Fibroblast of peridontal ligament (primary cell): ENCODE results near the gene PLPPR1.
"Not testable (repeated sequence)": the region's sequence is repeated elsewhere in the genome, so short reads cannot be mapped to it uniquely, and the experiment has no call there.

ENCODE experiments used
- DNase-seq: peaks from one replicate; pipeline ENCODE4 v3.0.0-alpha.2; 2010; ENCODE audit errors: extremely low read depth

Gene PLPPR1

DNA sequence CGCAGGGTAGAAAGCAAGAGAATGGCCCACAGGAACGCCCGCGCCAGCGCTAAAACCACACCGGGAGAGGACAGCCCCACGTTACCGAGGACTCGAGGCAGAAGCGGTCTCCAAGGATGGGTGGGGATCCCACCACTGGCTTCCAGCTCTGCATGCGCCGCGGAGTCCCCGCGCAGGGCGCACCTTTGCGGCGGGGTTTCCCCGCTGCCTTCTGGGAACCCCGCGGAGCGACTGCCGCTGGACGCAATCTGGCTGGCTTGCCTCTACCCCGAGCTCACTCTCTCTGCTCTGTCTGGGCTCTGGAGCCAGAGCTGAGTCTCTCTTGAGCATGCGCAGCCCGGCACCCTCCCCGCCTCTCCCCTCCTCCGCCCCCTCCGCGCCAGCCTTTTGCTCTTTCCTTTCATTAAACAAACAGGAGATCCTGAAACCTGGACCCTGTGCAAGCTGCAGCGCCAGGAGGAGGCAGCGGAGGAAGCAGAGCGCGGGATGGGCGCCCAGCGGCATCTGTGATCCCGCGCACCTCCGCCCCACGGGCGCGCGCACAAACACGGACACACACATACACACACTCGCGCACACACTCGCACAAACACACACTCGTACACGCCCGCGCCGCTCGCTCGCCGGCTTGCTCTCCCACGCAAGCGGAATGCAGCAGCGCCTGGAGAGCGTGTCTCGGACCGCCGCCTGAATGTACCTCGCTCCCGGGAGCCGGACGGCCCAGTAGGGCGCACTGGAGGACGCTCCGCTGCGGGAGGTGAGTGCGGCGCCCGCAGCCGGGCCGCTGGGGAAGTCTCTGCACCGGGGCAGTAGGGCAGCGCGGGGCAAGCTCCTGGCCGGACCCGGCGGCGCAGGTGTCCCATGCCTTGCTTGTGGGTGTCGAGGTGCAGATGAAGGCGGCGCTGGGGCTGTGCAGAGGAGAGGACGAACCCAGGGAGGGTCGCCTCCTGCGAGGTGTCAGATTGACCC is at the start of gene PLPPR1:
PLPPR1 (plus strand) TSS at position 382 of the 969 bp plus-strand sequence.
- DNase-seq = peak; percentile 0

DNA sequence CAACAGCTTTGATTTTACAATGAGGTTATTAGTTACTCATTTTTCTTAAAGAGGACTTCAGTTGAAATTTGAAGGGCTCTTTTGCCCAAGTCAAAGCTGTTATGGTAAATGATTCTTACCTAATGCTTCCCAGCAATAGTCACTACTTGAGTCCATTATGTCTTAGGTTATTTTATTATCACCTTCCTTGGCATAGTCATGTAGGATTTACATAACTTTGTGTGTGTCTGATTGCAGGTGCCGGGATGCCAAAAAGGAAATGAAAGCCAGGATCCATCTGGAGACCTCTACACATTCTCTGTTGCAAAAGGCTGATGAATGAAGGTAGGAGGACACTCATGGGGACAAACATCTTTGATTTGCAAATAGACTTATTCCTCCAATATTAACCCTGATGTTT is 38.8 kb upstream of the PLPPR1 start:
- DNase-seq = no peak

DNA sequence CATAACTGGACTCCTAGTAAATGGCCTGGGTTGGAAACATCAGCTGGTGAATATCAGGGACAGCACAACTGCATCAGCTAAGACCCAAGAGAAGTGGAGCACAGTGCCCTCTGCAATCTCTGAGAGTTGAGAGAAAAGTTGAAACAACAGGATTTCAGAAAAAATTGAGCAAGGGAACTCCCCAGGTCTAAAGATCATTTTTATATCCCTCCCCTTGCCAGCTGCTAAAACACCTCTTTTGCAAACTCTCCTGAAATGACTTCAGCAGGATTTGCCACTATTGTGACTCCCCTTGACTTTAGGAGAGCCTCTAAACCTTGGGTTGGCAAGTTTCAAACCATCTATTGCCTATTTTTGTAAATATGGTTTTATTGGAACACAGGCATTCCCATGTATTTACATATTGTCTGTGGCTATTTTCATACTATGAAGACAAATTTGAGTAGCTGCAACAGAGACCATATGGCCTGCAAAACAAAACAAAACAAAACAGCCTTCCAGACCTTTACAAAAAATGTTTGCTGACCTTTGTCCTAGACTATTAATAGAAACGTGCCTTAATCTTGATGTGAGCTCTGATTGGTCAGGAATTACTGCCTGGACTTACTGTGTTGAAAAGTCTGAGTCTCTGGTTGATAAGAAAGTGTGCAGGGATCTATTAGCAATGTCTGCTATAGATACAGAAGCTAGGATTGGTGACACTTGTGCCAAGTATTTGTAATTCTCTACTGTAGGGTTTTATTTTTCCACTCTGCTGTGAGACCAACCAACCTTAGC is 37.7 kb upstream of the PLPPR1 start:
- no peak for DNase-seq

DNA sequence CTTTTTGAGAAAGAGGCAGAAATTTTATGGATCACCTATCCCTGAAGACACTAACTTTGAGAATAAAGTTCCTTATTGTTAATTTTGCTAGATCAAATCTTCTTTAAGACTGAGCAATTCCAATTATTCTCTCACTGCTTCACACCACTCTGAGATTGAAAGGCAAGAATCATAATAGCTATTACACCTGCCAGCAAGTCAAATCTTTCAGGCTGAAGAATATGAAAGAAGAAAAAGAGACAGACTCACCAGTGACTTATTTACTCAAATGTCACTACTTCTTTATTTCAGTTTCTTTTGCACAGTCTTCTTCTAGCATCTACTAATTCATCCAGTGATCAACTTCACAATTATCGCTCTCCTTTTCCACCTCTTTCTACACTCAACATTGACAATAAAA is 35.9 kb upstream of the PLPPR1 start:
- no peak for DNase-seq

DNA sequence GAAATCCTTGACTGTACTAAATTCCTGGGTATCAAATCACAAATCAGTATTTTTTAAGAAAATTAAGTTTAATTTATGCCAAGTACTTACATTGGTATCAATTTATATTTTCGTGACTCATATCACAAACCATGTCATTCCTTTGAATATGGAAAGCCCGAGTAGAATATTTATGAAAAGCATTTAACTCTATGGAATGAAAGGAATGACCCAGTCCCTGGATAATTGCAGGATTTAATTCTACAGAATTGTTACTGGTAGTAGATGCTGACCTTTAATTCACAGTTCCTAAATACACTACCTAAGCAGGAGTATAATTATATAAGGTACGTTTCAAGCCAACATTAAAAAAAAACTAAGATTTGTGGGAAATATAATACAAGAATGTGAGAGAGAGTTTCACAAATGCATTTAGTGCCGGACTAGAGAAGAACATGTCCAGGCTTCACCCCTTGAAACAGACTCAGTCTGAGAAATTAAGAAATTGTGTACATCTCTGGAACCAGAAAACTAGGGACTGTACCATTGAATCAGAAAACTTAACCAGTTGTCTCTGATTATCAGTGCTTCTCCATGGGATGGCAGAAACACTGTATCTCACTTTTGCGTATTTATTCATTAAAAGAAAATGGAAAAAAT is 28.5 kb upstream of the PLPPR1 start:
- no peak for DNase-seq

DNA sequence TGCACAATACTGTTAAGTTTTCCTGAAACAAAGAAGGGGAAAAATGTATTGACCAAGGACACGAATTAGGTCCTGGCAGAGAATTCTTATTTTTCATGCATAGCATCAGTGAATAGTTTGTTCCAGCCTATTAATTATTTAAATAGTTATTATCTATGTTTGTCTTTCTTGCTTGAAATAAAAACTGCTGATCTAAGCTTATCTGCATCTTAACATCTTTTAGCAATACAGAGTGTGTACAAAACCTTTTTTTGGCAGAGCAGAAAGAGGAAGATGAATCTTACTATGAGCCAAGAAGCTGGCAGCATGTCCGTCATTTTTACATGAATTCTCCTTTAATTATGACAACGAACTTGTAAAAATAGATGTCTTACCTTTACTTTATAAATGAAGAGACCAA is 23.3 kb upstream of the PLPPR1 start:
- DNase-seq = no peak

DNA sequence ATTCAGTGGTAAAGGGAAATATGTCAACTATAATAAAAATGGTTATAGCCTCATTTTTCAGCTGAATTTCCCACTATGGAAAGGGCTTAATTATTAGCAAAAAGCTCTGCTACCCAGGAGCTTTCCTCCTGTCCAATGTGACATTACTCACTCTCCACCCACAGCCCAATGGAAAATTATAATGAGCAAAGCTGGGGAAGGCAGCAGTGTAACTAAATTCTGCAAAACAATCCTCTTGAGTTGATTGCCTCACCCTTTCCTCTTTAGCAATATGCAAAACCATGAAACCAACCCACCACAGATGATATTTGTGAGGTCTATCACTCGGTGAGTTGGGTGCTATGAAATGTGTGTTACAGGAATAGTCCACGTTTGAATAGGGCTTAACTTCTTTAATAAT is 14.0 kb upstream of the PLPPR1 start:
- DNase-seq = no peak

DNA sequence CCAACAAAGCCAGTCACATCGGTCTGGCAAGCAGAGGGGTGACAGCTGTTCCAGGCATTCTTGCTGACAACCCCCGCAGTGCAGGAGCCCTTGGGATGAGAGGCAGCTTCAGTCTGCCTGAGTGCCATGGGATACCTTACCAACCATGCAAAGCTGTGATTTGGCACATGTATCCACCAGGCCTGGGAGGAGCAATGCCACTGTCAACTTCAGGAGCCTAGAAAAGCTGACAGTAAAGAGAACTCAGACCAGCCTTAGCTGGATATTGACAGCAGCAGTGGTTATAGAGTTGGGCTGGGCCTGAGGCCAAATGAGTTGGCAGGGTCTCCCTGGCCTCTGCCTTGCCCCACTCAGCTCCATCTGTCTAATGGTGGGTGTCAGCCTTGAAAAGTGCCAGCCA is 10.1 kb upstream of the PLPPR1 start:
- DNase-seq = no peak

DNA sequence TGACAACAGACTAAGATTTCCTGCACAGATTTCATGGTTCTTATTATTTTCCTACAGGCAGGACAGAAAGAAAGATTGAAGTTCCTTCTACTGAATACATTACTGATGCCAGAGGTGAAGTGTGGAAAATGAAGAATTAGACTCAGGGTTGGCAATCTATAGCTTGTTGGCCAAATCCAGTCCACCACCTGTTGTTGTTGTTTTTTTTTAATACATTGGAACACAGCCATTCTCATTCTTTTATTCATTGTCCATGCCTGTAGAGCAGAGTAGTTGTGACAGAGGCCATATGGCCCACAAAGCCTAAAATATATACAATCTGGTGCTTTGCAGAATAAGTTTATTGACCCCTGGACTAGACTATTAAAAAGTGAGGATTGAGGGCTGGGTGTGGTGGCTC is 5.8 kb upstream of the PLPPR1 start:
- no peak for DNase-seq

DNA sequence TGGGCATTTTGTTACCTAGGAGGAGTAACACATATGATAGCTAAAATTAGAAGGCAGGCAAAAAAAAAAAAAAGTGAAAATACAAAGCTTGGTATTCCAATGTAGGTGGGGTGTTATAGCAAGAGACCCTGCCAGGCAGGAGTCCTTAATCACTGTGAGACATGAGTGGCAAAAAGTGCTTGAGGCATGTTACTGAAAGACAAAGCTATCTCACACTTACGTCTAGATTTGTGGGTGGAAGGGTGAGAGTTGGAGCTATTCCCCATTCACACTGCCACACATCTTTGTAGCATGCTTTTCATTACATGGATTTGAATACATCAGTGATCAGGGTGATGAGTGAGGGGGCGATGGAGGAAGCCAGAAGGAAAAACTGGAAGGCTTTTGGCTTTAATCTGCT is 2.6 kb upstream of the PLPPR1 start:
- DNase-seq = no peak

DNA sequence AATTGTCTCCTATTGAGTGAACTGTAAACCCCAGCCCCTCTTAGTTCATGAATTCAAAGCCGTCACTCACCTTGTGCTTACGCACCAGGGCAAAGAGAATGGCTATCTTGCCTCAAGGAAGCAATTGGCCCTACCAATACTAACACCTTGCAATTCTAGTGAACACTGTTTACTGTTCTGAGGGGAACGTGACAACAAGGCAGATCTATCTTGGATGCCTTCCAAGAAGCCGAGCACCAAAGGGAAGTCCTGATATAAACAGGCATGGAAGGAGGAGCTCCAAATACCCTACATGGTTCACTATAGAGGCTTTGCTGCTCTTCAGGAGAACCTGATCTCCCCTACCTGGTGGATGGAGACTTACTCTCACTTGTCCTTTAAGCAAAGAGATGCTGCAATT is 1.7 kb upstream of the PLPPR1 start:
- no peak for DNase-seq

DNA sequence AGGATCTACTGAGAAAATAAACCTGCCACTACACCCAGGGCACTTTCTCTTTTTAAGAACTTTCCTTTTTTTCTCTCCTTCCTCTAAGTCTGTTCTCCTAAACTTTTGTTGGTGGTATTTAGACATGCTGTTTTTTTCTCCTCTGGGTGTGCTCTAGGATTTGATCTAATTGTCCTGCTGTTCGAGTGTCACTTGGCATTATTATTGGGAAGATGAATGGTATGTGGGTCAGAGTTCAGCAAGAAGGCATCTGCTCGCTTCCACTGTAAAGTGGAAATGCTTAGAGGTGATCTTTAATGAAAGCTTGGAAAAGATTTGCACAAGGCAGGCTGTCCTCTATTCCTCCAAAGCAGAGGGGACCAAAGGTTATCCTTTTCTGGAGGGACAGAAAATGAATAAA is 1.3 kb upstream of the PLPPR1 start:
- DNase-seq = no peak

DNA sequence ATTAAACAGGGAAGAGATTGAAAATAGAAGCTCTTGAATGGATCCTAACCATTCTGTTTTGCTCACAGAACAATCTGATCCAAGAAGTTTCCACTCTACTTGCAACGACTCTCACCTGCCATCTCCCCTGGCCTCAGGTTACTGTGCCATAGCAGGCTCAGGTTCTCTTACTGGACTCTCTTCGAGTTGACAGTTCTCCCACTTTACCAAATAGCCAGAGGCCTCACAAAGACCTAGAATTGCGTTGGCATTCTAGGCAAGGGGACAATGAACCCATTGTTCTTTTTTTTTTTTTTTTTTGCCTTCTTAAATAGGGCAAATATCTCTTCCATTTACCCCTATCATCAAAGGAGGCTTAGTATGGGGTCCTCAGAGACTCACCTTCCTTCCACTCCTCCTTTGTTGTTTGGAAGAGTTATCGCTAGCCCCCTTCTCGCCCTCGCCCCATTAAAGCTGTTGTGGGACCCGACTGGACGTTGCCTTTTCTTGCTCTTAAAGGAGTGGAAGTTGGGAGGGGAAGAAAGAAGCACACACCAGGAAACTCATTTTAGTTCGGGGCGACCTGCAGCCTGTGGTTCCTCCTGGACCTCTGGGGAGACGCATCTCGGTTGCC is 688 bp upstream of the PLPPR1 start:
- DNase-seq = no peak

DNA sequence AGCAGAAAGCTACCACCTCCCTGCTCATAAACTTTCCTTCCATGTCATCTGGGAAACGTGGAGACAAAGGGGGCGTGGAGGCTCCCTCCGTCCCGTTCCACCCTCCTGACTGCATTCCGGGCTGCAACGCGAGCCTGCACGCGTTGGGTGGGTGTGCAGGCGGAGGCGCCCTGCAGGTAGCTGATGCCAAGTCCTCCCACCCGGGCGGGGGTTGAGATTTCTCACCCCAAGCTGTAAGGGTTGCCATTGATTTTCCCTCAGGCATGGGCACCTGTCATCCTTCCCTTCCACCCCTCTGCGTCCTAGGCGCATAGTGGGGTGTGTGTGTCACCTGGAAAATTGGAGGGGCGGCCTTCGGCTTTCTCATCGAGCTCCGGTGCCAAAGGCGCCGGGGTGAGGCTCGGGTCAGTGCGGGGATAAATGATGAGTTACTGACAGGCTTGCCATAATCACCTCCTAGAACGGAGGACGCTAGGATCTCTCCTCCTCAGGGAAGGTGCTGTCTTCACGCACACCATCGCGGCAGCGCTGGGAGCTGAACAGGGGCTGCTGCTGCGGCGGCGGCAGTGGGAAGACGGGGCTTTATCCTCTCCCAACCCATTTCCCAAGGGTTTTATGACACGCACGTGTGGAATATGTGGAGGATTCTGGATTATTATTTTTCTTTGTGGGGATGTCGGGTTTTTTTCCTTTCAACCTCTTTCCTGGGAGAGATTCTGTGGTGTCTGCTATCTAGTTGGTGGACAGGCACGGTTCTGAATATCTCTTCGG is 973 bp downstream of the PLPPR1 start:
- DNase-seq = no peak

DNA sequence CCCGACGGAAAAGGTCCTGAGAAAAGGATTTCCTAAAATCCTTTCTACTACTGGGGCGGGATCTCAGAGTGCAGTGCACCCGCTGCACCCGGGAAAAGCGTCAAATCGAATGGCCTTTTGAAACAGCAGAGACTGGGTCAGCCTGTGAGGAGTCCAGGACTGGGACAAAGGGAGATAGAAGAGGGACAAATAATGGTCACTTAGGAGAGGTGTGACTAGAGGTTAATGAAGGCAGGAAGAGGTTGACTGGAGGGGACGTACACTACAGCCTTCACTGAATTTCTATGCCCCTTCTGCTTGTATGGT is 1.5 kb downstream of the PLPPR1 start:
- DNase-seq = no peak

DNA sequence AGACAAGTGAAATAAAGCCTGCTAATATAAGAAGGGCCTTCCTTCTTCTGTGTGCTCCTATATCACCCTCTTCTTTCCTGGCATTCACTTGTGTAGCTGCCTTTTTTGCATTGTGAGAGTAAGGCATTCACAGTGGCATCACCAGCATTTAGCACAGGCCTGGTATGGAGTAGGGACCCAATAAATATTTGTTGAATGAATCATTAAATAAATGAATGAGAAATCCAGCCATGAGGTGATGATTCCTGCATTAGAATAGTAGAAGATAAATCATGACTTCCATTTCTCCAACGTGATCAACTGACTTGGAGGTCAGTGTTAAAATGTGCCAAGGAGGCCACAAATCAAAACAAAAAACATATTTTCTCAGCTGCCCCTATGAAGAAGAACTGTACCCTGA is 3.9 kb downstream of the PLPPR1 start:
- no peak for DNase-seq

DNA sequence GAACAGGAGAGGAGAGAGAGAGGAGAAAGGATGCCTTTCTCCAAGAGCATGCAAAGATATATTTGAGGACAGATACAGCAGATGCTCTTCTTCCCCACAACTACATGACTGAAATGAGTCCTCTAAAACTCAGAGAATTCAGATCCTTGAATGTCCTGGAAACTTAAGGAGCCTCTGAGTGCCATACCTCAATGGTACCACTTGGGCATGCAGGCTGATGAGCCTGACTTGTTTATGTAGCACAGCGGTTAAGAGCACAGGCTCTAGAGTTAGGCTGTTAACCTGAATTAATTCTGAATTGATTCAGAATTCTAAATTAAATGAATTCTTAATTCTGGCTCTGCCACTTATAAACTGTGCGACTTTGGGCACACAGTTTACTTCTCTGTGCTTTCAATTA is 5.7 kb downstream of the PLPPR1 start:
- no peak for DNase-seq

DNA sequence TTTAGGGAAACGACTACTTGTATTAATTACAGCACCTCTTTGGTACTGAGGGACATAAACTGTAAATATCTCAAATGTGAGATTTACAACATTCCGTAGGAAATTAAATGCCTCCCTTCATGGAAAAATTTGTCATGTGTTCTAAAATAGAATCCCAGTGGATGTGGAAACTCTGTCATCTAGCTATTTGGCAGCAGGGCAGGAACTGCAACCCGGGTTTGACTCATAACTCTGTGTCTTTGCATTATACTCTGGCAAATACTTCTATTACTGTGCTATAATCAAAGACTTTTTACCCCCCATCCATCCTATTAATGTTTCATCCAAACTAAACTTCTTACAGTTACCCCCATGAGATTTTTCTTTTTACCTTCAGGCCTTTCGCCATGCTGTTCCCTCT is 6.6 kb downstream of the PLPPR1 start:
- DNase-seq = no peak

DNA sequence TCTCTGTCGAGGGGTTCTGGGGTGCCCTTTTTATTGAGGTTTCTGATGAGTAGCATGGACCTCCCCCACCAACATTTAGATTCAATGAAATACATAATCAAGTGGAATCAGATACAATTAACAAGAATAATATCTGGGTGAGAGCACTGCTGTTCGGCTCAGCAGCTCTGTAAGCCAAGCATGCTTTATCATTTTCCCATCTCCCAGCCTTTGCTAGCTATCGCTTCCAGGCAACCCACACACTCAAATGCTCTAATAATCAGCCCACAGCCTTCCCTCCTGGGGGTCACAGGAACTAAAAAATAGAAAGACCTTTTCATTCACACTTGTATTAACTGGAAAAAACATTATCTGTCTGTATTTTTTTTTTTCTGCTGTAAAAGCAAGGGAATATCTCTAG is 8.9 kb downstream of the PLPPR1 start:
- DNase-seq = no peak

DNA sequence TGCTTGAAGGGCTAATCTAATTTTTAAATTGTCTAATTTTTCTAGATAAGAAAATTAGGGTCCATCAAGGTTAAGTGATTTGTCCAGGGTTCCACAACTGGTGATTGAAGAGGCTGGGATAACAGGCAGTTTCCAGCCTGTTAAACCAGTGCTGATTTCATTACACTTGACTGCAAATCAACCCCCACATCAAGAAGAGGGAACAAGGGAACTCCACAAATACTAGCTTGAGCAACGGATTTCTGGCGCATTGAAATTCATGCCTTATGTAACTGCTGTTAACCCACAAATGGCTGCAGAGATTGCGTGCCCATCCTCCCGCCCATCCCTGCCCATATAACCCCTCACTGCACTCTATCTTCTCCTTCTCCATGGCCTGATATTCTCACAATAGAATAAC is 10.0 kb downstream of the PLPPR1 start:
- DNase-seq = no peak

DNA sequence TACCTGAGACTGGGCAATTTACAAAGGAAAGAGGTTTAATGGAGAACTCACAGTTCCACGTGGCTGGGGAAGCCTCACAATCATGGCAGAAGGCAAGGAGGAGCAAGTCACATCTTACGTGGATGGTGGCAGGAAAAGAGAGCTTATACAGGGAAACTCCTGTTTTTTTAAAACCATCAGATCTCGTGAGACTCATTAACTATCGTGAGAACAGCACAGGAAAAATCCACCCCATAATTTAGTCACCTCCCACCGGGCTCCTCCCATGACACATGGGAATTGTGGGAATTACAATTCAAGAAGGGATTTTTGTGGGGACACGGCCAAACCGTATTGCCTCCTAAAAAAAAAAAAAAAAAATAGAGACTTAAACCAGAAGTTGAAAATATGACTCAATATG is 11.1 kb downstream of the PLPPR1 start:
- DNase-seq = not testable (repeated sequence)
